ENCODE measurements around the gene IFNA8.
A peak's percentile ranks its signal among the peaks of the same experiment; 100 is the strongest.

Gene IFNA8

DNA sequence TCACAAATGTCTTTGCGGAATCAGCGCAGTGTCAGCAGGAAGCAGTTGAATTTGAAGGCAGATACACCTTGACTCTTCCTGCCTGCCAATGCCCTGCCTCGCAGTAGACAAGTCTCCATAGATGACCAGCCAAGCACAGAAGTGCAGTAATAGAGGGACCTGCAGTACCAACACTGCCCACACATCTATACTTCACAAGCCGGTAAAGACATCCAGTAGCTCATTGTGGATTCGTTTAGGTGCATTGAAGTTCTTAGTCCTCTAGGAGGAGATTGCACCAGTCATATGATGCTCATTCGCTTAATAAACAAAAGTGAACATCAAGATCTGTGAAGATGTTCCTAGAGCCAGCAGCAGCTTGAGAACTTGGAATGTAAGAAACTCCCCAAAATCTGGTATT is 16.6 kb upstream of the IFNA8 start:
- no peak for TF ChIP-seq ZBTB7A (IDR thresholded peaks at IDR 0.05; ENCODE audit: low read depth)
- TF ChIP-seq RAD21 (IDR thresholded peaks at IDR 0.05; ENCODE audit: low read depth) = no peak
- TF ChIP-seq CREB1 (IDR thresholded peaks at IDR 0.05; ENCODE audit: low read depth) = no peak
- no peak for TF ChIP-seq USF1 (IDR thresholded peaks at IDR 0.05)
- TF ChIP-seq, protein P1, sequence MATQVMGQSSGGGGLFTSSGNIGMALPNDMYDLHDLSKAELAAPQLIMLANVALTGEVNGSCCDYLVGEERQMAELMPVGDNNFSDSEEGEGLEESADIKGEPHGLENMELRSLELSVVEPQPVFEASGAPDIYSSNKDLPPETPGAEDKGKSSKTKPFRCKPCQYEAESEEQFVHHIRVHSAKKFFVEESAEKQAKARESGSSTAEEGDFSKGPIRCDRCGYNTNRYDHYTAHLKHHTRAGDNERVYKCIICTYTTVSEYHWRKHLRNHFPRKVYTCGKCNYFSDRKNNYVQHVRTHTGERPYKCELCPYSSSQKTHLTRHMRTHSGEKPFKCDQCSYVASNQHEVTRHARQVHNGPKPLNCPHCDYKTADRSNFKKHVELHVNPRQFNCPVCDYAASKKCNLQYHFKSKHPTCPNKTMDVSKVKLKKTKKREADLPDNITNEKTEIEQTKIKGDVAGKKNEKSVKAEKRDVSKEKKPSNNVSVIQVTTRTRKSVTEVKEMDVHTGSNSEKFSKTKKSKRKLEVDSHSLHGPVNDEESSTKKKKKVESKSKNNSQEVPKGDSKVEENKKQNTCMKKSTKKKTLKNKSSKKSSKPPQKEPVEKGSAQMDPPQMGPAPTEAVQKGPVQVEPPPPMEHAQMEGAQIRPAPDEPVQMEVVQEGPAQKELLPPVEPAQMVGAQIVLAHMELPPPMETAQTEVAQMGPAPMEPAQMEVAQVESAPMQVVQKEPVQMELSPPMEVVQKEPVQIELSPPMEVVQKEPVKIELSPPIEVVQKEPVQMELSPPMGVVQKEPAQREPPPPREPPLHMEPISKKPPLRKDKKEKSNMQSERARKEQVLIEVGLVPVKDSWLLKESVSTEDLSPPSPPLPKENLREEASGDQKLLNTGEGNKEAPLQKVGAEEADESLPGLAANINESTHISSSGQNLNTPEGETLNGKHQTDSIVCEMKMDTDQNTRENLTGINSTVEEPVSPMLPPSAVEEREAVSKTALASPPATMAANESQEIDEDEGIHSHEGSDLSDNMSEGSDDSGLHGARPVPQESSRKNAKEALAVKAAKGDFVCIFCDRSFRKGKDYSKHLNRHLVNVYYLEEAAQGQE (IDR thresholded peaks at IDR 0.05; ENCODE audit: low read depth) = no peak
- TF ChIP-seq TAF1 (IDR thresholded peaks at IDR 0.05; ENCODE audit: low read depth) = no peak
- no peak for TF ChIP-seq NFIC (IDR thresholded peaks at IDR 0.05)
- no peak for TF ChIP-seq TEAD4 (IDR thresholded peaks at IDR 0.05)
- TF ChIP-seq, protein P2, sequence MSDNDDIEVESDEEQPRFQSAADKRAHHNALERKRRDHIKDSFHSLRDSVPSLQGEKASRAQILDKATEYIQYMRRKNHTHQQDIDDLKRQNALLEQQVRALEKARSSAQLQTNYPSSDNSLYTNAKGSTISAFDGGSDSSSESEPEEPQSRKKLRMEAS (IDR thresholded peaks at IDR 0.05) = no peak
- no peak for TF ChIP-seq CEBPB (IDR thresholded peaks at IDR 0.05)
- TF ChIP-seq EP300 (IDR thresholded peaks at IDR 0.05; ENCODE audit: borderline replicate concordance) = no peak
- no peak for TF ChIP-seq TCF12 (IDR thresholded peaks at IDR 0.05; ENCODE audit: low read depth)
- TF ChIP-seq YY1 (IDR thresholded peaks at IDR 0.05; ENCODE audit: low read depth) = no peak
- no peak for TF ChIP-seq FOXM1 (IDR thresholded peaks at IDR 0.05; ENCODE audit: borderline replicate concordance, low read depth)
- TF ChIP-seq EGR1 (IDR thresholded peaks at IDR 0.05) = no peak

GRCh38 chr9:21395778-21396717 is 12.9 kb upstream of the IFNA8 start:
- TF ChIP-seq RAD21 (IDR thresholded peaks at IDR 0.05; ENCODE audit: low read depth) (peak; percentile 48), CREB1 (IDR thresholded peaks at IDR 0.05; ENCODE audit: low read depth) (no peak), ZBTB7A (IDR thresholded peaks at IDR 0.05; ENCODE audit: low read depth) (peak; percentile 100)

- TF ChIP-seq ZBTB7A (IDR thresholded peaks at IDR 0.05; ENCODE audit: low read depth) (no peak), TEAD4 (IDR thresholded peaks at IDR 0.05) (no peak), EGR1 (IDR thresholded peaks at IDR 0.05) (no peak), RAD21 (IDR thresholded peaks at IDR 0.05; ENCODE audit: low read depth) (no peak), FOXM1 (IDR thresholded peaks at IDR 0.05; ENCODE audit: borderline replicate concordance, low read depth) (no peak), TCF12 (IDR thresholded peaks at IDR 0.05; ENCODE audit: low read depth) (no peak), CREB1 (IDR thresholded peaks at IDR 0.05; ENCODE audit: low read depth) (no peak), CEBPB (IDR thresholded peaks at IDR 0.05) (no peak), EP300 (IDR thresholded peaks at IDR 0.05; ENCODE audit: borderline replicate concordance) (no peak), NFIC (IDR thresholded peaks at IDR 0.05) (no peak), USF1 (IDR thresholded peaks at IDR 0.05) (no peak), TAF1 (IDR thresholded peaks at IDR 0.05; ENCODE audit: low read depth) (no peak)
- TF ChIP-seq, protein P1 (IDR thresholded peaks at IDR 0.05; ENCODE audit: low read depth) = no peak
- TF ChIP-seq, protein P2 (IDR thresholded peaks at IDR 0.05) = no peak
Observed at GRCh38 chr9:21398955-21399489, 9.9 kb upstream of the IFNA8 start.

DNA sequence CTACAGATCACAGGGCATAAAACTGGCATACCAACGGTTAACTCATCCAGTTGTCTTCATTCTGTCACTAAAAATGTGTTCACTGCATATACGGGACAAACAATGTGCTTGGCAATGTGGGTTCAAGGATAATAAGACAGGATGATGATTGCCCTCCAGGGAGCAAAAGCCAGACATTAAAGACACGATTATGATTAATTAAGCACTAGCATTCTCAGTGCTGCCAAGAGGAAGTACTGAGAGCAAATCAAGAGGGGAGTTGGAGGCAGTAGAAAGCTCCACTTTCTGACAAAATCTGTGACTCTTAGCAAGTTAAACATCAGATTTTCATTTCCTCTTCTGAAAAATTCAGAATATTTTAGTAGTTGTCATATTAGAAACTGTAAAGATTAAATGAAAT is 9.0 kb upstream of the IFNA8 start:
- TF ChIP-seq, protein P1 (IDR thresholded peaks at IDR 0.05; ENCODE audit: low read depth) = no peak
